ENCODE results near the gene SCARF2.

- TF ChIP-seq GLI4 (tag by site-specific recombination; IDR thresholded peaks at IDR 0.05): no peak
- TF ChIP-seq ZNF274 (IDR thresholded peaks at IDR 0.05; ENCODE audit: low read length): no peak
- no peak for TF ChIP-seq ZNF274 (tag by site-specific recombination; IDR thresholded peaks at IDR 0.05; ENCODE audit: borderline replicate concordance)
- TF ChIP-seq CTCF (tag by site-specific recombination; IDR thresholded peaks at IDR 0.05): no peak
- no peak for TF ChIP-seq REST (tag by site-specific recombination; IDR thresholded peaks at IDR 0.05)
Observed at GRCh38 chr22:20439928-20440575, 2.4 kb upstream of the SCARF2 start.

Data from HEK293 (cell line).